Lower leg skin (tissue), 4 donors: ENCODE results near the gene SYPL1. TPM values are rescaled to one million over a fixed set of nuclear protein-coding genes. Genes with fewer than 3 reads are reported as not detected.

Experiments used
- DNase-seq, 2 donors: peaks; one replicate each; pipeline ENCODE4 v3.0.0-alpha.2; 2019; ENCODE audit warnings: low spot score in 2 of 2
- H3K4me3 ChIP-seq: fragments of 200-600 bp; sonication (generic); 2 replicates; pipeline ENCODE4 v1.5.1; 2017; ENCODE audit warnings: mild to moderate bottlenecking, low read depth; ENCODE audit not compliant: poor library complexity, severe bottlenecking
- CTCF ChIP-seq, 3 donors: fragments of 450-650 bp; IDR thresholded peaks; one replicate each; pipeline ENCODE4 v1.5.1; 2016; ENCODE audit warnings: antibody characterized with exemption in 3 of 3, mild to moderate bottlenecking in 3 of 3, moderate library complexity in 2 of 3
- POLR2A ChIP-seq, 2 donors: fragments of 450-650 bp; IDR thresholded peaks; one replicate each; pipeline ENCODE4 v1.6.1; 2016 to 2017; ENCODE audit warnings: antibody characterized with exemption in 2 of 2, mild to moderate bottlenecking in 1 of 2, moderate library complexity in 1 of 2
- WGBS, 2 donors: methylation state at CpG; one replicate each; pipeline ENCODE4 v1.1.5; 2018; 5-methylcytosine and 5-hydroxymethylcytosine counted together
- intact Hi-C: fragments of 100-400 bp; cut with DNase I; formaldehyde crosslinking; loops from one replicate; pipeline ENCODE4 v1.15.0; 2023; ENCODE audit warnings: low total_unique reads
- total RNA-seq, 4 donors: library from RNA; depleted of rRNA; stranded (reverse); fragments of >200 nt; gene quantifications; one replicate each; pipeline ENCODE4 v1.1.0, GENCODE V29; 2016

Gene SYPL1
- total RNA-seq, 4 donors from 2014 or later, result 77.7 to 96.7 (median 89.6) TPM

GRCh38 chr7:106080300-106080987 lies 31.7 kb downstream of the SYPL1 start:
- TF ChIP-seq CTCF (IDR thresholded peaks at IDR 0.05) (no peak), POLR2A (IDR thresholded peaks at IDR 0.05) (no peak)
- DNase-seq, result no peak
- whole genome bisulfite sequencing, 2 donors, result 86 to 91% methylated on average over 6 of the region's 6 CpGs
- H3K4me3 ChIP-seq, result no peak overlapping the region
- intact Hi-C loops, result no loop called here

GRCh38 chr7:106076537-106076936 lies 35.6 kb downstream of the SYPL1 start:
- WGBS, 2 donors, result 84 to 85% methylated on average over 2 of the region's 2 CpGs
- H3K4me3 ChIP-seq, result no peak overlapping the region
- intact Hi-C loops, result no loop called here
- no peak for DNase-seq
- TF ChIP-seq CTCF (IDR thresholded peaks at IDR 0.05) (no peak), POLR2A (IDR thresholded peaks at IDR 0.05) (no peak)

GRCh38 chr7:106075937-106076336 lies 36.2 kb downstream of the SYPL1 start:
- DNase-seq, result no peak
- intact Hi-C loops, result no loop called here
- 65 to 74% methylated on average over 2 of the region's 2 CpGs for WGBS, 2 donors
- TF ChIP-seq CTCF (IDR thresholded peaks at IDR 0.05) (no peak), POLR2A (IDR thresholded peaks at IDR 0.05) (no peak)
- no peak overlapping the region for H3K4me3 ChIP-seq

GRCh38 chr7:106074257-106074656 lies 37.9 kb downstream of the SYPL1 start:
- WGBS, 2 donors, result 69 to 72% methylated on average over 9 of the region's 9 CpGs
- no peak overlapping the region for H3K4me3 ChIP-seq
- TF ChIP-seq POLR2A (IDR thresholded peaks at IDR 0.05), result no peak
- no peak for TF ChIP-seq CTCF (IDR thresholded peaks at IDR 0.05)
- intact Hi-C loops, result no loop called here
- DNase-seq, result no peak

GRCh38 chr7:106073701-106074100 lies 38.4 kb downstream of the SYPL1 start:
- peak in 1 of 2 donors; percentile 26 for DNase-seq
- H3K4me3 ChIP-seq, result no peak overlapping the region
- TF ChIP-seq POLR2A (IDR thresholded peaks at IDR 0.05), result no peak
- no peak for TF ChIP-seq CTCF (IDR thresholded peaks at IDR 0.05)
- intact Hi-C loops, result no loop called here
- 54 to 63% methylated on average over 3 of the region's 3 CpGs for WGBS, 2 donors

GRCh38 chr7:106072715-106073091 lies 39.4 kb downstream of the SYPL1 start:
- no peak for TF ChIP-seq POLR2A (IDR thresholded peaks at IDR 0.05)
- TF ChIP-seq CTCF (IDR thresholded peaks at IDR 0.05), result no peak

More at GRCh38 chr7:106072715-106073091, 39.4 kb downstream of the SYPL1 start:
- peak in 1 of 2 donors; percentile 25 for DNase-seq
- 57 to 73% methylated on average over 4 of the region's 4 CpGs for WGBS, 2 donors
- no peak overlapping the region for H3K4me3 ChIP-seq
- intact Hi-C loops, result no loop called here
